ENCODE data around the gene CNTROB. TPM values are rescaled to one million over a fixed set of nuclear protein-coding genes. Genes with fewer than 3 reads are reported as not detected.

The CNTROB gene
- total RNA-seq, 4 donors from 2014 or later = 22.4 to 38.0 (median 28.0) TPM

GRCh38 chr17:7910281-7910680, 21.7 kb upstream of the CNTROB start:
- DNase-seq (ENCODE audit: low spot score in 2 of 2) = no peak
- Histone ChIP-seq H3K4me3 (no peak overlapping the region), H3K27ac (no peak overlapping the region), H3K27me3 (no peaks in the 10 kb centered on the region), H3K36me3 (peaks cover 0 to 72% (median 24%) of the 10 kb centered on the region in 3 donors), H3K4me1 (peaks cover 0 to 13% (median 7%) of the 10 kb centered on the region in 4 donors), H3K9me3 (no peaks in the 10 kb centered on the region)
- TF ChIP-seq POLR2A (IDR thresholded peaks at IDR 0.05) (no peak), EP300 (IDR thresholded peaks at IDR 0.05) (no peak)
- TF ChIP-seq, protein P1, sequence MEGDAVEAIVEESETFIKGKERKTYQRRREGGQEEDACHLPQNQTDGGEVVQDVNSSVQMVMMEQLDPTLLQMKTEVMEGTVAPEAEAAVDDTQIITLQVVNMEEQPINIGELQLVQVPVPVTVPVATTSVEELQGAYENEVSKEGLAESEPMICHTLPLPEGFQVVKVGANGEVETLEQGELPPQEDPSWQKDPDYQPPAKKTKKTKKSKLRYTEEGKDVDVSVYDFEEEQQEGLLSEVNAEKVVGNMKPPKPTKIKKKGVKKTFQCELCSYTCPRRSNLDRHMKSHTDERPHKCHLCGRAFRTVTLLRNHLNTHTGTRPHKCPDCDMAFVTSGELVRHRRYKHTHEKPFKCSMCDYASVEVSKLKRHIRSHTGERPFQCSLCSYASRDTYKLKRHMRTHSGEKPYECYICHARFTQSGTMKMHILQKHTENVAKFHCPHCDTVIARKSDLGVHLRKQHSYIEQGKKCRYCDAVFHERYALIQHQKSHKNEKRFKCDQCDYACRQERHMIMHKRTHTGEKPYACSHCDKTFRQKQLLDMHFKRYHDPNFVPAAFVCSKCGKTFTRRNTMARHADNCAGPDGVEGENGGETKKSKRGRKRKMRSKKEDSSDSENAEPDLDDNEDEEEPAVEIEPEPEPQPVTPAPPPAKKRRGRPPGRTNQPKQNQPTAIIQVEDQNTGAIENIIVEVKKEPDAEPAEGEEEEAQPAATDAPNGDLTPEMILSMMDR (IDR thresholded peaks at IDR 0.05) = no peak
- WGBS, 2 donors = 91 to 93% methylated on average over 15 of the region's 15 CpGs

DNA sequence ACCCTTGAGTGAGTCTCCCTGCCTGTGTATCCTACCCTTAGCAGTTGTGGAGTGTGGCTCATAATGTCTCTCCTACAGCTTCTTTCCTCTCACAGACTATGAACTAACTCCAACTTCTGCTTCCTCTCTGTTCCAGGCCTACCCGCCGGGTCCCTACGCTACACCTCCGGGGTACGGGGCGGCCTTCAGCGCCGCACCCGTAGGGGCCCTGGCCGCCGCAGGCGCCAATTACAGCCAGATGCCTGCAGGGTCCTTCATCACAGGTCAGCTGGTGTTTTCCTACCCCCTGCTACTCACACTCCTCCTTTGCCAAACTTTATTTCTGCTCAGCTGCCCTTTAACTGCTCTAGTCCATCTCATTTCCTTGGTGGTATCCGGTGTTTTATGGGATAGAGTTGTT, 21.3 kb upstream of the CNTROB start:
- TF ChIP-seq, protein P1 (IDR thresholded peaks at IDR 0.05) = no peak
- TF ChIP-seq EP300 (IDR thresholded peaks at IDR 0.05) = no peak
- no peak for TF ChIP-seq POLR2A (IDR thresholded peaks at IDR 0.05)
- no peaks in the 10 kb centered on the region for H3K9me3 ChIP-seq
- peaks cover 0 to 68% (median 24%) of the 10 kb centered on the region in 3 donors for H3K36me3 ChIP-seq
- 90 to 94% methylated on average over 13 of the region's 13 CpGs for WGBS, 2 donors
- DNase-seq (ENCODE audit: low spot score in 2 of 2) = no peak
- H3K4me1 ChIP-seq = peaks cover 0 to 14% (median 8%) of the 10 kb centered on the region in 4 donors
- H3K27me3 ChIP-seq = no peaks in the 10 kb centered on the region
- H3K4me3 ChIP-seq = no peak overlapping the region
- no peak overlapping the region for H3K27ac ChIP-seq

DNA sequence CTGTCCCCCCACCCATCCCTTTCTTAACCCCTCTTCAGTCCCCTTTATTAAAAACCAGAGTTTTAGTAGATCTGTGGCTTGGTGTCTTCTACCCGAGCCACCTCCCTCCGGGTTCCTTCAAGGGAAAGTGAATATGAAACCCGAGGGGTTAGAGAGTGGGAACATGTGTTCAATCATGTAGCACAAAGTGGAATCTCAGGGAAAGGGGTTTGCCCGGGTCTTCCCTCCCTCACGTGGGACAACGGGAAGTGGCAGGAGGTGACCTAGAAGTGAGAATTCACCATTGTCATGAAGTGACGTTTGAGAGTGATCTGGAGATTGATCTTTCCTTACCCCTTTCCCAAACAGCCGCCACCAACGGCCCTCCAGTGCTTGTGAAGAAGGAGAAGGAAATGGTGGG, 20.9 kb upstream of the CNTROB start:
- H3K27me3 ChIP-seq = no peaks in the 10 kb centered on the region
- H3K4me3 ChIP-seq = no peak overlapping the region
- DNase-seq (ENCODE audit: low spot score in 2 of 2) = no peak
- no peak overlapping the region for H3K27ac ChIP-seq
- H3K36me3 ChIP-seq = peaks cover 0 to 64% (median 23%) of the 10 kb centered on the region in 3 donors
- TF ChIP-seq EP300 (IDR thresholded peaks at IDR 0.05) (no peak), POLR2A (IDR thresholded peaks at IDR 0.05) (no peak)
- TF ChIP-seq, protein P1 (IDR thresholded peaks at IDR 0.05) = no peak
- no peaks in the 10 kb centered on the region for H3K9me3 ChIP-seq
- 63 to 64% methylated on average over 9 of the region's 9 CpGs for WGBS, 2 donors
- peaks cover 0 to 16% (median 8%) of the 10 kb centered on the region in 4 donors for H3K4me1 ChIP-seq

DNA sequence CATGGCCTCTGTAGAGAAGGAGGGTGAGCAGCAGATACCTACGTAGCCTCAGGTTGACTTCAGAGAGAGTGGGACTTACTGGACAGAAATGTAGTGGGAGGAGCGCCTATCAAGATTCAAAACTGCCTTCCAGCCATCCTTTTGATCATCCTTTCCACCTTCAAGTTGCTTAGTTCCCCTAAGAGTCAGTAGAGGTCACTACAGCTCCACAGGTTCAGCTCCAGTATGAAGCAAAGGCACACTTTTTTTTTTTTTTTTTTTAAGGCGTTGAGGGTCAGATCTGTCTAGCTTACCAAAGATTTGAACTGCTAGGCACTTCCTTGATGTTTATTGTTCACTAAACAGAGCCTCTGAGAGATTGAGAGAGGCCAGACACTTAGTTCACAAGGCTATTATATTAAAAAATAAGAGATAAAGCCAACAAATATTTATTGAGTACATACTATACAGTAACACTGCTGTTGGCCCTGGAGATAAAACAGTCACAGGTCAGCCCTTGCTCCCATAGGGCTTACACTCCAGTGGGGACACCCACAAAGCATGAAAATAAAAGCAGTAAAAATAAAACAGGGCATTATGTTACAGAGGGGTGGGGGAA, 19.0 kb upstream of the CNTROB start:
- H3K27ac ChIP-seq = peak overlapping the region in 1 of 4 donors; percentile 35
- DNase-seq (ENCODE audit: low spot score in 2 of 2) = peak in 1 of 2 donors; percentile 47
- peaks cover 0 to 26% (median 11%) of the 10 kb centered on the region in 4 donors for H3K4me1 ChIP-seq
- TF ChIP-seq, protein P1 (IDR thresholded peaks at IDR 0.05) = peak; percentile 43 to 70 (median 62)
- TF ChIP-seq POLR2A (IDR thresholded peaks at IDR 0.05) = no peak
- peak in 1 of 2 donors; percentile 17 for TF ChIP-seq EP300 (IDR thresholded peaks at IDR 0.05)
- H3K4me3 ChIP-seq = no peak overlapping the region
- no peaks in the 10 kb centered on the region for H3K9me3 ChIP-seq
- H3K27me3 ChIP-seq = no peaks in the 10 kb centered on the region
- WGBS, 2 donors = 41 to 43% methylated on average over 3 of the region's 3 CpGs
- H3K36me3 ChIP-seq = peaks cover 0 to 44% (median 11%) of the 10 kb centered on the region in 3 donors

DNA sequence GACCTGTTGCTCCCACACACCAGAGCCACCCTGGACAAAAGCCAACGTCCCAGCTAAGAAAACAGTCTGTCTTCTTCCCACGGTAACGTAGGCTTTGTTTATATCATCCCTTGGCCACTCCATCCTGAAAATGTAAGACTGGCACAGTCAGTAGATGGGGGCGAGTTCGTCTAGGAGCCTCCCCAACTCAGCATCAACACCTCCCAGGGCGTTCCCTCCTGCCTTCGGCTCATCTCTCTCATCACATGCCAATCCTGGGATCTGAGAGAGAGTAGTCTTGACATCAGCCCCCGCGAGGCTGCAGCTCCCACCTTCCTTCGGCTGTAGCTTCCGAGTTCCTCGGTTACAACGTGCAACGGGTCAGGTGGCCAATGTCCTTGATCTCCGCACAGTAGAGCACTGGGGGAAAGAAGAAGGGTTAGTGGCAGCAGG, 16.8 kb upstream of the CNTROB start:
- peak overlapping the region; percentile 85 to 100 (median 96) for H3K27ac ChIP-seq
- 1 to 4% methylated on average over 15 of the region's 15 CpGs for WGBS, 2 donors
- H3K9me3 ChIP-seq = no peaks in the 10 kb centered on the region
- H3K4me3 ChIP-seq = peak overlapping the region; percentile 59 to 76 (median 61)
- peaks cover 0 to 26% (median 11%) of the 10 kb centered on the region in 4 donors for H3K4me1 ChIP-seq
- peak in 1 of 2 donors; percentile 52 for DNase-seq (ENCODE audit: low spot score in 2 of 2)
- H3K36me3 ChIP-seq = peaks cover 0 to 23% (median 0%) of the 10 kb centered on the region in 3 donors
- no peak for TF ChIP-seq POLR2A (IDR thresholded peaks at IDR 0.05)
- TF ChIP-seq EP300 (IDR thresholded peaks at IDR 0.05) = no peak
- TF ChIP-seq, protein P1 (IDR thresholded peaks at IDR 0.05) = no peak
- no peaks in the 10 kb centered on the region for H3K27me3 ChIP-seq
